IPS DF 6.9 (cell line): ENCODE data around the gene IQCM.

Source experiments
- DNase-seq: peaks from one replicate; pipeline ENCODE4 v3.0.0-alpha.2; 2013; ENCODE audit warnings: low read depth, low spot score
- H3K27ac ChIP-seq: one replicate; pipeline ENCODE4 v1.5.1; 2013; ENCODE audit warnings: low read length, control low read depth
- H3K27me3 ChIP-seq: 2 replicates; pipeline ENCODE4 v1.6.1; 2013; ENCODE audit warnings: mild to moderate bottlenecking, low read length; ENCODE audit not compliant: control insufficient read depth, insufficient read depth
- H3K36me3 ChIP-seq: 2 replicates; pipeline ENCODE4 v1.6.1; 2013; ENCODE audit warnings: low read length; ENCODE audit not compliant: control insufficient read depth, insufficient read depth
- H3K4me1 ChIP-seq: 2 replicates; pipeline ENCODE4 v1.6.1; 2013; ENCODE audit warnings: low read length; ENCODE audit not compliant: control insufficient read depth, insufficient read depth
- H3K4me3 ChIP-seq: 2 replicates; pipeline ENCODE4 v1.5.1; 2013; ENCODE audit warnings: mild to moderate bottlenecking, low read length
- H3K9me3 ChIP-seq: 2 replicates; pipeline ENCODE4 v1.6.1; 2013; ENCODE audit warnings: low read length, inconsistent platforms; ENCODE audit not compliant: control insufficient read depth, insufficient read depth
- WGBS: extraction: QIAGEN DNeasy Blood & Tissue Kit; methylation state at CpG from one replicate; pipeline ENCODE4 v1.1.7; 2013; ENCODE audit warnings: mixed read lengths, missing lambda C conversion rate; ENCODE audit not compliant: insufficient read length, insufficient coverage; 5-methylcytosine and 5-hydroxymethylcytosine counted together

The IQCM gene

DNA sequence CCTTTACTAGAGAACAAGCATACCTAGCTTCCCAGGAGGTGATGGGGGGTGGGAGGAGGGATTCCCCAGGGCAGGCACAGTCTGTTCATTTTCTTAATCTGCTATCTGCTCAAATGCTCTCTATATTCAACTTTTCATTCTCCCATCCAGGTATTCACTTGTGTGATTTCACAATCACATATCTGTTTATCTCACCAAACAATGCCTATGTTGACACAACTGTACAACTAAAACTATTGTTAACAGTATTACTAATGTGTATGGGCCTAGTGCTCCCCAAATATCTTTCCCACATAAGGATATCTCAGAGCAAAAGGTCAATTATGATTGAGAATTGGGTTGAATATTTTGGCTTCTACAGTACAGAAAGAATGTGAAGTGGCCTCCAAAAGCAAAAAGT lies 210.8 kb downstream of the IQCM start:
- no peaks in the 10 kb centered on the region for H3K36me3 ChIP-seq
- H3K4me3 ChIP-seq: no peak overlapping the region
- no peak overlapping the region for H3K27ac ChIP-seq
- H3K4me1 ChIP-seq: peaks cover 4% of the 10 kb centered on the region; the same call in 1 of the 2 replicates
- no peaks in the 10 kb centered on the region for H3K9me3 ChIP-seq
- no peak for DNase-seq
- H3K27me3 ChIP-seq: no peaks in the 10 kb centered on the region

DNA sequence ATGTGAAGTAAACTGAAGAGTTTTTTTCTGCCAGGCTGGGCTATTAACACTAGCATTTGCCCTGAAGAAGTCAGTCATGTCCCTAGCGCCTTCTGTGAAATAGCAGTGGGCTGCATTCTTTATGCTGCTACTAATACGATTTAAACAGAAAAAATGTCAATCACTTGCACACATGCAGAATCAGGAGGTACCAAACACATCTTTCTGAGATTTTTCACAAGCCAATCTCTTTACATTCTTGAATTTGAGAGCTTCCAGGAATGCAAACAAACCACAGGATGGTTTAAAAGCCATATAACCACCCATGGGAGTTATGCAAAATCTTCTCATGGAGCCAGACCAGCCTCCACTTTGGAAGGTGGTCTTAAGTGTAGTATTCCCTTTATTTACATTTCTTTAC lies 220.1 kb downstream of the IQCM start:
- WGBS: no CpG with 5 or more reads among the region's 2 CpGs

DNA sequence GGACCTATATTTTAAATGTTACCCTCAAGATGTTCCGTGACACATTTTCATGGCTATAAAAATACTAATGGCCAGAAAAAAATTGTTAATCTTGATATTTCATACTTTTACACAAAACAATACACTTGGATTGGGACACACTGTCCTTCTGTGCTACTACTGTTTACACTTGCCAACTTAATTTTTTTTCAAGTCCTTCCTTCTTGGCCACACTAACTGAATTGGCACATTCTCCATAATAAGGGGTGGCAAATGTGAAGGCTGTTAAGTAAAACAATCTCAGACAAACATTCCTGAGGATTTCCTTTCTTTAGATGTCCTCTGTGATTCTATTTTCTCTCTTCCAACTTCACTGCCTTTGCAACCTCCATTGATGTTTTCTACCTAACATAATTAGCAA lies 225.8 kb downstream of the IQCM start:
- Histone ChIP-seq H3K27me3 (no peaks in the 10 kb centered on the region), H3K4me3 (no peak overlapping the region), H3K36me3 (no peaks in the 10 kb centered on the region), H3K4me1 (no peaks in the 10 kb centered on the region), H3K9me3 (no peaks in the 10 kb centered on the region), H3K27ac (no peak overlapping the region)
- no peak for DNase-seq
- WGBS: no CpG with 5 or more reads among the region's 1 CpG

More for the DNA sequence above, 220.1 kb downstream of the IQCM start:
- Histone ChIP-seq H3K27me3 (no peaks in the 10 kb centered on the region), H3K4me1 (no peaks in the 10 kb centered on the region), H3K27ac (no peak overlapping the region), H3K36me3 (no peaks in the 10 kb centered on the region), H3K4me3 (no peak overlapping the region), H3K9me3 (no peaks in the 10 kb centered on the region)
- no peak for DNase-seq

DNA sequence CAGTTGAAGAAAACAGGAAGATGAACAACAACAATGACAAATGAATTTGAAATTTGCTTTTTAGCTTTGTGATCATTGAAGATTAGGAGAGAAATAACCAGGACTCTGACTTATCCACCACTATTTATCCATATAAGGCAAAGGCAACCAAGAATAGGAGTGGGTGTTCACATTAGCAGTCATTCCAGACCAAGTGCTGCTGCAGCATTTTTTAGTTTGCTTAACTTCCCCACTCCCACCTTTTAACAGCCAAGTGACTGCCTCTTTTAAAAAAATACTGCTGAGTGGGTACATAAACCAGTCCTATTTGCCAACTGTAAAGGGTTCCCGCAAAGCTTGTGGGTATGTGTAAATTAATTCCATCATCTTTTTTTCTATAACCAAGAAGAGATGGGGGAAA lies 230.9 kb downstream of the IQCM start:
- no peaks in the 10 kb centered on the region for H3K36me3 ChIP-seq
- no peaks in the 10 kb centered on the region for H3K4me1 ChIP-seq
- DNase-seq: no peak
- H3K27me3 ChIP-seq: no peaks in the 10 kb centered on the region
- no CpG with 5 or more reads among the region's 1 CpG for WGBS
- no peak overlapping the region for H3K27ac ChIP-seq
- no peaks in the 10 kb centered on the region for H3K9me3 ChIP-seq
- no peak overlapping the region for H3K4me3 ChIP-seq

DNA sequence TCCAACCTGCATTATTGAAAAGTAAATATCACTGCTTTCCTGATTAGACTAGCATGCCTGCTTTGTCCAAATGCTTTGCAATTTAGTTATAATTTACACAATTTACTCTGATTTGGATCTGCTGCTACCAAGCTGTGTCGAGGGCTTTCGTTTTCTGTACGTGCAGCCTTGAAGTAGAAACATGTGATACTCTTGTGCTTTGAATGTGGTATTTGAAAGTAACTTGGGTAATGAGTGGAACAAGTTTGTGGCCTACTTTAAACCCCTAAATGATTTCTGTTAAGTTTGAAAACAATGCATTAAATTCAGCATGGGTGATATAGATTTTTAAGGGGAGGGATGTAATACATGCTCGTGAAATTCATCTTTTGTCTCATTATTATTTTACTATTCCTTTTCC lies 240.7 kb downstream of the IQCM start:
- Histone ChIP-seq H3K4me1 (no peaks in the 10 kb centered on the region), H3K27me3 (no peaks in the 10 kb centered on the region), H3K36me3 (no peaks in the 10 kb centered on the region), H3K9me3 (no peaks in the 10 kb centered on the region), H3K4me3 (no peak overlapping the region), H3K27ac (no peak overlapping the region)
- WGBS: no CpG with 5 or more reads among the region's 4 CpGs
- no peak for DNase-seq

DNA sequence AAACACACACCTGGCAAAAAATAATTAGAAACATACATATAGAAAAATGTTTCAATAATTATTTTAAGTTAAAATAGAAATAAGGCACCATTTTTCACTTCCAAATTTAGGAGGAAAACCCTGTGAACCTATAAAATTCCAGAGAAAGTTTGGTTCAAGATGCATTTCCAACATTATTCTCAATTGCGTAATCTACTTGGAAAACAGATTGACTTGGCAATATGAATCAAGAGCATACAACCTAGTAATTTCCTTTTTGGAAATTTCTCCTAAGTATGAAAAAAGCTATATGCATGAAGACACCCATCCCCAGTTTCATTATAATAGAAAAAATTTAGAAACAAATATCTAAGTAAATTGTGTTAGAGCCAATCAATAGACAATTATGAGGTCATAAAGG lies 242.9 kb downstream of the IQCM start:
- no CpG with 5 or more reads among the region's 1 CpG for WGBS
- Histone ChIP-seq H3K27me3 (no peaks in the 10 kb centered on the region), H3K4me1 (no peaks in the 10 kb centered on the region)

DNA sequence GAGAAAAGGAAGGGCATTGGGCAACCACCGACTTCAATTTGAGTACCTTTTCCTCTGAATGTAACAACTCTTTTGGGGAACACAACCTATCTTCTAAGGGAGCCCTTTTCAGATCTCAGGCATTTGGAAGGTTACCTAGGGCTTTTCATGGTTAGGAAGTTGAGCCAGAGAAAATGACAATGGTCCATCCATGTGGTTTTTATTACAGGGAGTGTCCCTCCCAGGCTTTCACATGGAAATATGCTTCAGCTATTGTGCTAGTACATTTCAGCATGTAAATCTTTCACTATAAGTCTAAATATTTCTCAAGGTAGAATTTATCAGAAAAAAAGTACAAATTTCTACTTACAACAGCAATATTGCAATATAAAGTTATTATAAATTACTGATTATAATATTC lies 259.8 kb downstream of the IQCM start:
- Histone ChIP-seq H3K36me3 (no peaks in the 10 kb centered on the region), H3K4me1 (no peaks in the 10 kb centered on the region), H3K4me3 (no peak overlapping the region), H3K27me3 (no peaks in the 10 kb centered on the region), H3K9me3 (no peaks in the 10 kb centered on the region; the same call in 1 of the 2 replicates), H3K27ac (no peak overlapping the region)
- no peak for DNase-seq
- WGBS: no CpG with 5 or more reads among the region's 1 CpG

More for the DNA sequence above, 242.9 kb downstream of the IQCM start:
- no peak overlapping the region for H3K4me3 ChIP-seq
- H3K9me3 ChIP-seq: no peaks in the 10 kb centered on the region
- no peak for DNase-seq
- H3K36me3 ChIP-seq: no peaks in the 10 kb centered on the region
- H3K27ac ChIP-seq: no peak overlapping the region

DNA sequence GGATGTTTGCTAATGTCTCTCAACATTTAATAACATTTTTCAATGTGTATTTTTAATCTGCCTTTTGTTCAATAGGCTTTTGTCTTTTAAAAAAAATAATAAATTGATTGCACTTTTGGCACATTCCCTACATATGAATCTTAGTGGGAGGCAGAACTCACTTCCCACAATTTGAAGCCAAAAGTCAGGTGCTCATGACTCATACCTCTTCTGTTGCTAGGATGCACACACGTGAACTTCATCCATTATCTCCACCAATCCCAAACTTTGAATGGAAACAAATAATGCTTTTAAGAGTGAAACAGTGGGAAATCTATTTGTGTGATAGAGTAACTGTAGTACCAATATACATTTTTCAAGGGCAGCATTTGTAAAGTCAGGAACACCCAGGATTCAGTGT lies 260.5 kb downstream of the IQCM start:
- no peaks in the 10 kb centered on the region for H3K36me3 ChIP-seq
- H3K27me3 ChIP-seq: no peaks in the 10 kb centered on the region
- no peak for DNase-seq
- H3K9me3 ChIP-seq: no peaks in the 10 kb centered on the region; the same call in 1 of the 2 replicates
- no CpG with 5 or more reads among the region's 1 CpG for WGBS
- H3K4me1 ChIP-seq: no peaks in the 10 kb centered on the region
- H3K27ac ChIP-seq: no peak overlapping the region
- H3K4me3 ChIP-seq: no peak overlapping the region

DNA sequence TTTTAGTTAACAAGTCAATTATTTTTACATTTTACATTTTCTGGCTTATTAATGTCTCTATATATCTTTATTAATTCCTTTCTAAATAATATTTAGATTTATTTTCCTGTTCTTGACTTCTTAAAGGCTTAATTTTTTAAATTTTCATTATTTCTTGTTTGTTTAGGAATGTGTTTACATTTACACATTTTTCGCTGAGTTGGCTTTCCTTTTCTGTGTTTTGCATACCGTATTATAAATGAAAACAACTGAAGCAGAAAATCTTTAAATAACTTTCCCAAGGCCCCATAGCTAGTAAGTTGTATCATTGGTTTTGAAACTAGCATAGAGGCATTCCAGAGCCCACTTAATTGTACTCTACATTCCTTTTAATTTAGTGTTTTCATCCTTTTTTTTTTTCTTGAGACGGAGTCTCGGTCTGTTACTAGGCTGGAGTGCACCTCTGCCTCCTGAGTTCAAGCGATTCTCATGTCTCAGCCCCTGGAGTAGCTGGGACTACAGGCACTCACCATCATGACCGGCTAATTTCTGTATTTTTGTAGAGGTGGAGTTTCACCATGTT lies 261.6 kb downstream of the IQCM start:
- no peak for DNase-seq
- Histone ChIP-seq H3K27me3 (no peaks in the 10 kb centered on the region), H3K27ac (no peak overlapping the region), H3K36me3 (no peaks in the 10 kb centered on the region), H3K4me1 (no peaks in the 10 kb centered on the region), H3K4me3 (no peak overlapping the region), H3K9me3 (no peaks in the 10 kb centered on the region)
- WGBS: no CpG with 5 or more reads among the region's 6 CpGs

DNA sequence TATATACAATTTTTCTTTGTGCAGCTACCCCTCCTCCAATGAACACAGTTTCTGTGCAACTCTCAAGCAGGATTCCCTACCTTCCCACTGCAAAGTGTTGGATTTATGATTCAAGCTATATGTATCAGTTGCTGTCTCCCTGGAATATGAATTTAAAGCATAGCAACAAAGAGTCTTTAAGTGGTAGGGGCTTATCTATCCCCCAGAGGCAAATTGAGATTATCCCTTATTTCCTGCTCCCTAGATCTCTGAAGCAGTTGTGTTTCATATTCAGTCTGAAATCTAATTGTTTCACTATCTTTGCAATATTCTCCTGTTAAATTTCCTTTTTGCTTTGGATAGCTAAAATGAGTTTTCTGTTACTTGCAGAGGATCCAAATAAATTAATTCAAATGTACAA lies 263.0 kb downstream of the IQCM start:
- H3K36me3 ChIP-seq: no peaks in the 10 kb centered on the region
- H3K27me3 ChIP-seq: no peaks in the 10 kb centered on the region

DNA sequence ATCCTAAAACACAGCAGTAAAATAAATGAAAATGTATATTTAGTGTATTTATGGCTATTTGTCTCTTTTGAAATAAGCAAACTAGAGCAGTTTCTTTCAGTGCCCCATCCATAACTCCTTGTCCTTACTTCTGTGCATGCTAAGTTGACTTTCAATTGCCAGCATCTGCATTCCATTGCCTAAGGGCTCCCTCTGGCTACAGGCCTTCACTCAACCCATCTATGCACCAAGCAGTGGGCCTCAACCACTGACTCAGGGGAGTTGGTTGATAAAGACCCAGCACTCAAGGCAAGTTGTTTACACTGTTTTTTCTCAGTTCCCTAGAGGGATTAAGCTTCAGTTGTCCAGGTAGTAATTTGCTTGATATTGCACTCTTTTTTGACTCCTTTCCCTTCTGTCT lies 265.7 kb downstream of the IQCM start:
- Histone ChIP-seq H3K27ac (no peak overlapping the region), H3K4me1 (no peaks in the 10 kb centered on the region), H3K9me3 (no peaks in the 10 kb centered on the region), H3K27me3 (no peaks in the 10 kb centered on the region), H3K36me3 (no peaks in the 10 kb centered on the region), H3K4me3 (no peak overlapping the region)
- DNase-seq: peak; percentile 16

More for the DNA sequence above, 263.0 kb downstream of the IQCM start:
- Histone ChIP-seq H3K4me1 (no peaks in the 10 kb centered on the region), H3K27ac (no peak overlapping the region), H3K9me3 (no peaks in the 10 kb centered on the region), H3K4me3 (no peak overlapping the region)
- DNase-seq: no peak
